GM19438 (cell line): Measurements from ENCODE around the gene CCDC90B.
"Not testable (repeated sequence)": the region's sequence is repeated elsewhere in the genome, so short reads cannot be mapped to it uniquely, and the experiment has no call there.

ENCODE experiments used
- ATAC-seq: cut with Tn5 transposase; IDR thresholded peaks from one replicate; pipeline ENCODE4 v1.9.1; 2021; ENCODE audit warnings: low read depth; ENCODE audit not compliant: unreplicated experiment

CCDC90B gene

GRCh38 chr11:83292709-83293456 is 6.7 kb upstream of the CCDC90B start:
- ATAC-seq: peak; percentile 47

GRCh38 chr11:83287631-83288030 is 1.5 kb upstream of the CCDC90B start:
- no peak for ATAC-seq

GRCh38 chr11:83285151-83285770 is 906 bp downstream of the CCDC90B start:
- peak; percentile 37 for ATAC-seq

GRCh38 chr11:83284501-83285150 is 1.5 kb downstream of the CCDC90B start:
- ATAC-seq: no peak

GRCh38 chr11:83282084-83282716 is 4.0 kb downstream of the CCDC90B start:
- ATAC-seq: no peak

GRCh38 chr11:83280256-83280655 is 5.9 kb downstream of the CCDC90B start:
- no peak for ATAC-seq

GRCh38 chr11:83278351-83278750 is 7.8 kb downstream of the CCDC90B start:
- no peak for ATAC-seq

- no peak for ATAC-seq
Observed at GRCh38 chr11:83275888-83276641, 10.1 kb downstream of the CCDC90B start.

- ATAC-seq: no peak
Observed at GRCh38 chr11:83272627-83273026, 13.5 kb downstream of the CCDC90B start.

- ATAC-seq: not testable (repeated sequence)
Observed at GRCh38 chr11:83271734-83272133, 14.4 kb downstream of the CCDC90B start.

- ATAC-seq: not testable (repeated sequence)
Observed at GRCh38 chr11:83269080-83269479, 17.1 kb downstream of the CCDC90B start.

- ATAC-seq: no peak
Observed at GRCh38 chr11:83265331-83265730, 20.8 kb downstream of the CCDC90B start.

- no peak for ATAC-seq
Observed at GRCh38 chr11:83259559-83259958, 26.6 kb downstream of the CCDC90B start.

GRCh38 chr11:83257761-83258168 is 28.4 kb downstream of the CCDC90B start:
- no peak for ATAC-seq

GRCh38 chr11:83256602-83257340 is 29.4 kb downstream of the CCDC90B start:
- ATAC-seq: no peak

- ATAC-seq: no peak
Observed at GRCh38 chr11:83255366-83255765, 30.8 kb downstream of the CCDC90B start.

GRCh38 chr11:83252941-83253340 is 33.2 kb downstream of the CCDC90B start:
- no peak for ATAC-seq

GRCh38 chr11:83252266-83252665 is 33.9 kb downstream of the CCDC90B start:
- ATAC-seq: no peak

- ATAC-seq: no peak
Observed at GRCh38 chr11:83249972-83250593, 36.1 kb downstream of the CCDC90B start.
